Bone marrow (tissue), 2 donors: ENCODE data around the gene NET1.
A peak's percentile ranks its signal among the peaks of the same experiment; 100 is the strongest.

ENCODE experiments used
- DNase-seq, 2 donors: peaks; one replicate each; lab custom pipeline; 2025; lab: John Stamatoyannopoulos, UW

The NET1 gene

DNA sequence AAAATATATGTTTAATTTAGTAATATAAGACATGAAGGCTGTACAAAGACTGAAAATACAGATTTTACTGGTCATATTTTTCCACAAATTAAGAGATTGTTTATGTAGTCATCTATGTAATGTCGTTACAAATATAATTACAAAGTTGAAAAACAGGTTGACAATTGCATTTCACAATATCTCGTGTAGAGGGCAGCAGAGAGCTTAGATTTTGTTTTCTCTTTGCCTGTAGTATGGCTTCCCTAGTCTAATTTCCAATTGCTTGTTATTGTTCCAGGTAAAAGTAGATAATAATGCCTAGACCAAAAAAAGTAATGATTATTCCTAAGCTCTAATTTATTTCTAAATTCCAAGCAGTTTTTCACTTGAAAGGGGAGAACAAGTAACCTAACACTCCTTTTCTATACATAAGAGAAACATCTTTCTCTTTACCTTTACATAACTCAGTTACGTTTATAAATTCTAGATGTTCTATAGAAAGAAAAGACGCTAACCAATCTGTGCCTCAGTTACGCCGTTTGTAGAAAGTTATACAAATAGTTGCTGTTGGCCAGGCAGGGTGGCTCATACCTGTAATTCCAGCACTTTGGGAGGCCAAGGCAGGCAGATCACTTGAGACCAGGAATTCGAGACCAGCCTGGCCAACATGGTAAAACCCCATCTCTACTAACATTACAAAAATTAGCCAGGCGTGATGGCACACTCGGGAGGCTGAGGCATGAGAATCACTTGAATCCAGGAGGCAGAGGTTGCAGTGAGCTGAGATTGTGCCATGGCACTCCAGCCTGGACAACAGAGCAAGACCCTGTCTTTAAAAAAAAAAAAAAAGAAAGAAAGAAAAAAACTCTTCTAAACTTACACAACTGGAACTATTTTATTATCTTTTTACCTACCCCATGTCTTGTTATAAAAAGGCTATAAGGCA is 30.0 kb downstream of the NET1 start:
- peak in 1 of 2 donors; percentile 39 for DNase-seq

- no peak for DNase-seq
Observed at GRCh38 chr10:5442990-5443370, 30.6 kb downstream of the NET1 start.

DNA sequence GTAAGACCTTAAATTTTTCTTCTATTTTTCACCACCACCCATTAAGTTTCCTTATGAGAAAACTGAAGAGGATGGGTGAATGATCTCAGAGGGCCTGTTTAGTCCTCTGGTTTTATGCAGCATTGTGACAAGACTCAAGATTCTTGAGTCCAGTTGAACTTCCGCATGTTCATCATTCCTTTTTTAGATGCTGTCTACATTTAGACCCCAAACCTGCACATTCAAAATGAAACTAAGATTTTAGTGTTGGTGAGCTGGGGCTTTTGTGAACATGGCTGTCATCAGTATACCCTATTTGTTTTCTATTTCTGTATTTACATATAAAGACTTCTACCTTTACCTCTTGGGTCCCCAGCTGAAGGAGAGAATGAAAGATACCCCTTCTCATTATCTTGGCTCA is 31.1 kb downstream of the NET1 start:
- no peak for DNase-seq

DNA sequence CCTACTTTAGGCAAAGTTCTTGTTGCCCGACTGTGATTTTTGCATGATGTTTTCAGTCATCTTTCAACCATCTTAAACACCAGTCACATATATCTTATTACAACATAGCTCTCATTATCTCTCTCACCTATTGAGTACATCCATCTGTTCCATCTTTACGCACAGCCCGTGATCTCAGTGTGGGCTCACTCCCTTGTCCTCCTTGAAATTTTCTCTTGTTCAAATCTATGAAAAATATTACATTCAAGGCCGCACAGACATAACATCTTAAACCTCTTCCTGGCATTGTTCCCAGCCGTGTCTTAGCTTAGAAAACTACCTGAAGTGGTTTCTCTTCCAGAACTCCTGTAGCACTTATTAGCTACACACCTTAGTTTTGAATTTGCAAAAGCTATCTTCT is 32.6 kb downstream of the NET1 start:
- DNase-seq = no peak

- peak in 1 of 2 donors; percentile 47 for DNase-seq
Observed at GRCh38 chr10:5446390-5446926, 34.1 kb downstream of the NET1 start.

GRCh38 chr10:5447056-5447455 is 34.7 kb downstream of the NET1 start:
- no peak for DNase-seq

DNA sequence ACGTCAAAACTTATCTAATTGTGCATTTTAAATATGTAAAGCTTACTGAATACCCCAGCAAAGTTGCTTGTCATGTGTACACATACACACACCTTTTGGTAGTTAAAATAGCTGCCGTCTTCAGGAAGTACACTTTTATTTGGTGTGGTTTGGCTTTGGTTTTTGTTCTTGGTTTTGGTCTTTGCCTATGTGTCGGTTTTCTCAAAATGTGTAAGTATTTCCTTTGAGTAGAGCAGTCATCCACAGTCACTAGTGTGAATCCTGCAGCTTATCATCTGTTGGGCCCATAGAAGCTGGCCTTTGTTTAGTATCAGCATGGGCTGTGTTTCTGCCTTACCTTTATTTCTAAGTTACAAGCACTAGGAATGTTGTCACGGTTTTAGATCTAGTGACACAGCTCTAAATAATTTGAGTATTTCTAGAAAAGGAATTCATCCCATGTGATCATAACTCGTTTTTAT is 35.3 kb downstream of the NET1 start:
- no peak for DNase-seq

GRCh38 chr10:5448333-5449001 is 36.1 kb downstream of the NET1 start:
- no peak for DNase-seq

- DNase-seq = no peak
Observed at GRCh38 chr10:5449227-5449626, 36.9 kb downstream of the NET1 start.

GRCh38 chr10:5449823-5450222 is 37.5 kb downstream of the NET1 start:
- peak in 1 of 2 donors; percentile 15 for DNase-seq

DNA sequence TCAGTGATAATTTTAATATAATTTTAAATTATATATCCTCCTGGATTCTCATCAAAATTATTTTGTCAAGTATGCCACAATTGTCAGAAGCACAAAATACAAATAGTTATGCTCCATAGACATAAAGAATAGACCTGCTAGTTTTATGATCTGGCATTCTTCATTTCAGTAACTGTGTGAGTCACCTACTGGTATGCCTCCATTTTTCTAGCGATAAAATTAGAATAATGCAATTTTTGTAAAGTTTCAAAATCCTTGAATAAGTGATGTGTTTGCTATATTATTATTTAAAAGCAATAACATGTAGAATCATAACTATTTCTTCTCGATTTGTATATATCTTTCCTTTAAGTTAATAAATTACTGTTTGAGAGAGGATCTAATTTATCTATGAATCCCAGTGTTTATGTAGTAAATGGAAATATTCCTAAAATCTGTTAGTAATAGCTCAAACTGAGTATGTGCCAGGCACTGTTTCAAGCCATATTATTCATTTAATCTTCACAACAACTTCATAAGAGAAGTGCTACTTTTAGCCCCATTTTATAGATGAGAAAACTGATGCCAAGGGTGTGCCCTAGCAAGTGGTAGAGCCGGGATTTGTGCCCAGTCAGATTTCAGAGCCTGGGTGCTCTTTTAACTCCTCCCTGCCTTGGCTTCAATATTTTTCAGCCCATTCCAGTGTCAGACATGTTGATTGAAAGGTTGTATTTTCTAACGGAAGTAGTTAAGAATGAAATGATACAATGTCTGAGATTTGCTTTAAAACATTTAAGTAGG is 38.4 kb downstream of the NET1 start:
- DNase-seq = no peak

- no peak for DNase-seq
Observed at GRCh38 chr10:5453749-5454489, 41.6 kb downstream of the NET1 start.

GRCh38 chr10:5456563-5456962 is 44.2 kb downstream of the NET1 start:
- DNase-seq = no peak

GRCh38 chr10:5457741-5458140 is 45.4 kb downstream of the NET1 start:
- no peak for DNase-seq

- no peak for DNase-seq
Observed at GRCh38 chr10:5458425-5458824, 46.1 kb downstream of the NET1 start.

DNA sequence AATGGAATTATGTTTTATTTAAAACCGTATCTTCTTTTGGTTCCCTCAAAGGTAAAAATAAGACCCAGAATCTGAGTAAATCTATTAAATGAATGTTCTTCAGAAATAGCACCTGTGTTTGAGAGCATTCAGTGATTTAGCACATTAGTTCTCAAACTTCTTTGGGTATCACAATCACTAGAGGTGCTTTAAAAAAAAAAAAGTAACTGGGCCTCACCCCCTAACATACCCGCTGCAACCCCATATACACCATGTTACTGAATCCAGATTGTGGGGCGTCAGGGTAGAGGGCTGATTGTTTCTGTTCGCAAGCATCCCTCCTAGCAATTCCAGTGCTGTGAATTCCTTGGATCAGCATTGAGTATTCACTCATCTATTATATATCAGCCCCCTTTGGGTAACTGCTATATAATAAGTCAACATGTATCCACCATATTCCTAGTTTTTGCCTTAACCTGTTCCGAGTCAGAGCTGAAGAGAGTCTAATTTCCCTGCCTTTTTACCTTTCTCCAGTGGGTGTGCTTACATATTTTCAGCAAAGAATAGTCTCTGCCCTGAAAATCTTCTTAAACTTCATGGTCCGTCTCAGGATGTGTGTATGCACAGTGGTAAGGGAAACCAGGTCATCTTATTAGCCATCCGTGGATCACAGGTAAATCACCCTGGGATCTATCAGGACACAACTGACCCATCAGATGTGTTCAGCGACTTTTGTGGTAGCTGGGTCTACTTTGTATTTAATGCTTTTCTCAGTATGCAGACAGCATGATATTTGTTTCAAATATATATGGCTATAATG is 46.8 kb downstream of the NET1 start:
- no peak for DNase-seq

GRCh38 chr10:5460468-5461202 is 48.3 kb downstream of the NET1 start:
- no peak for DNase-seq

DNA sequence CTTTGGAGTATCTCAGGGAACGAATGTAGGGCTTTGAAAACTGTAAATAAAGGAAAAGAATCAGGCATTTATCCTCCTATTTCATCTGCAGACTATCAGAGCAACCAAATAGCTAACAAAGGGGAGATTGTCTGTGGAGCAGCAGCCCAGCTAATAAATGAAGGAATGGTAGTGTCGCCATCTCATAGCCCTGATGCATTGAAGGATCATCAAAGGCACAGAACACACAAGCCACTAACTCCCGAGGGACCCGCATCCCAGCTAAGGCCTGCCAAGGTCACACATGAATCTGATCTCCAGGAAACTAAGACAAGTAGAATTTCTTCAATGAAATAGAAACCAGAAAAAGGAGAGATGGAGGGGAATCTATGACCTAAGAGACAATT is 48.8 kb downstream of the NET1 start:
- DNase-seq = no peak

- peak in 1 of 2 donors; percentile 66 for DNase-seq
Observed at GRCh38 chr10:5461914-5462840, 49.8 kb downstream of the NET1 start.
